ENCODE data around the gene TMEM62. TPM values are rescaled to one million over a fixed set of nuclear protein-coding genes. Genes with fewer than 3 reads are reported as not detected.
"Not testable (repeated sequence)": the region's sequence is repeated elsewhere in the genome, so short reads cannot be mapped to it uniquely, and the experiment has no call there.

Gene TMEM62
- total RNA-seq, 1 experiment from 2014 or later = 16.1 TPM

DNA sequence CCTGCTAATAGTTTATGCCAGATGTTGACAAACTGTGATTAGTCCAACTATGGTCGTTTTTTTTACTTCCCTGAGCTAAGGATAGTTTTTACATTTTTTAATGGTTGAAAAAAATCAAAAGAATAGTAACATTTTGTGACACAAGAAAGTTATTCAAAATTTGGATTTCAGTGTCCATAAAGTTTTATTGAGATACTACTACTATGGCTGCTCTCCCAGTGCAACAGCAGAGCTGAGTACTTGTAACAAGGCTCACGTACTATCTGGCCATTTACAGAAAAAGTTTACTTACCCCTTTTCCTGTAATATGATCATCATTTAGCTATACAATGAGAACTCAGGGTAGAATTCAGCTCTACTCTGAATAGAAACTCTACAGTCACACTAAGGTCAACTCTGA, 11.5 kb upstream of the TMEM62 start:
- no peak for DNase-seq (ENCODE audit: low read depth)

DNA sequence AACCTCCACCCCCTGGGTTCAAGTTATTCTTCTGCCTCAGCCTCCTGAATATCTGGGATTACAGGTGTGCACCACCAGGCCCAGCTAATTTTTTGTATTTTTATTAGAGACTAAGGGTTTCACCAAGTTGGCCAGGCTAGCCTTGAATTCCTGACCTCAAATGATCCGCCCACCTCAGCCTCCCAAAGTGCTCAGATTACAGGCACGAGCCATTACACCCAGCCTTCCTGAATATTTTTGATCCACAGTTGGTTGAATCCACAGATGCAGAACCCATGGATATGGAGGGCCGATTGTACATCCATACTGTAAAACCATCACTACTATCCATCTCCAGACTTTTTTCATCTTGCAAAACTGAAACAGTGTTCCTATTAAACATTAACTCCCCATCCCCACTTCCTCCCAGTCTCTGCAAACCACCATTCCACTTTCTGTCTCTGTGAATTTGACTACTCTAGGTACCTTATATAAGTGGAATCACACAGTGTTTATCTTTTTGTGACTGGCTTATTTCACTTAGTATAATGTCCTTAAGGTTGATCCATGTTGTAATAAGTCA, 8.2 kb upstream of the TMEM62 start:
- DNase-seq (ENCODE audit: low read depth) = no peak

DNA sequence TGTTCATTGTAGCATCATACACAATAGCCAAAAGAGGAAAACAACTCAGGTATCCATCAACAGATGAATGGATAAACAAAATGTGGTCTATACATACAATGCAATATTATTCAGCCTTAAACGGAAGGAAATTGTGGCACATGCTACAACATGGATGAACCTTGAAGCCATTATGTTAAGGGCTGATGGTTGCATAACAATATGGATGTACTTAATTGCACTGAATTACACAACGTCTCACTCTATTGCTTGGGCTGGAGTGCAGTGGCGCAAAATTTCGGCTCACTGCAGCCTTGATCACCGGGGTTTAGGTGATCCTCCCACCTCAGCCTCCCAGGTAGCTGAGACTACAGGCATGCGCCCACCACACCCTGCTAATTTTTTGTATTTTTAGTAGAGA, 7.0 kb upstream of the TMEM62 start:
- no peak for DNase-seq (ENCODE audit: low read depth)

DNA sequence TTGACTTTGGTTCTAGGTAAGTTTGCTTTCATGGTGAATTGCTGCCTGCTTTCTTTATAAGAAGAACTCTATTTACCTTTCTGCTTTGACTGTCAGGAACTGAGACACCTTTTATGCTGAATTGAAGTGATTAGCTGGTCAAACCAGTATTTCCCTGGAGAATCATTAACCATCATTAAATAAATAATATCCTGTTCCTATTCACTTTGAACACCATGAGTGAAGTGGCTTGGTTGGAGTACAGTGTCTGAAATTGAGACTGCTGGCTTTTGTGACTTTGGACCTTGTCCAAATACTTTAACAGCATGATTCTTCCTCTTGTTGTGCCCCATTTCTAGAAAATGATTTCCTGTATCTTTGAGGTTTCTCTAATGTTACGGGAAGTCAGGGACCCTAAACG, 5.6 kb upstream of the TMEM62 start:
- DNase-seq (ENCODE audit: low read depth) = no peak

DNA sequence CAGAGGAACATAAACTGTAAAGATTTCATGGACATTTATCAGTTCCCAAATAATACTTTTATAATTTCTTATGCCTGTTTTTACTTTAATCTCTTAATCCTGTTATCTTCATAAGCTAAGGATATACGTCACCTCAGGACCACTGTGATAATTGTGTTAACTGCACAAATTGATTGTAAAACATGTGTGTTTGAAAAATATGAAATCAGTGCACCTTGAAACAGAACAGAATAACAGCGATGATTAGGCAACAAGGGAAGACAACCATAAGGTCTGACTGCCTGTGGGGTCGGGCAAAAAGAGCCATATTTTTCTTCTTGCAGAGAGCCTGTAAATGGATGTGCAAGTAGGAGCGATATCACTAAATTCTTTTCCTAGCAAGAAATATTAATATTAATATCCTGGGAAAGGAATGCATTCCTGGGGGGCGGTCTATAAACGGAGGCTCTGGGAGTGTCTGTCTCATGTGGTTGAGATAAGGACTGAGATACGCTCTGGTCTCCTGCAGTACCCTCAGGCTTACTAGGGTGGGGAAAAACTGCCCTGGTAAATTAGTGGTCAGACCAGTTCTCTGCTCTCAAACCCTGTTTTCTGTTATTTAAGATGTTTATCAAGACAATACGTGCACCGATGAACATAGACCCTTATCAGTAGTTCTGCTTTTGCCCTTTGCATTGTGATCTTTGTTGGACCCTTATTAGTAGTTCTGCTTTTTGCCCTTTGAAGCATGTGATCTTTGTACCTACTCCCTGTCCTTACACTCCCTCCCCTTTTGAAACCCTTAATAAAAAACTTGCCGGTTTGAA, 5.0 kb upstream of the TMEM62 start:
- not testable (repeated sequence) for DNase-seq (ENCODE audit: low read depth)

DNA sequence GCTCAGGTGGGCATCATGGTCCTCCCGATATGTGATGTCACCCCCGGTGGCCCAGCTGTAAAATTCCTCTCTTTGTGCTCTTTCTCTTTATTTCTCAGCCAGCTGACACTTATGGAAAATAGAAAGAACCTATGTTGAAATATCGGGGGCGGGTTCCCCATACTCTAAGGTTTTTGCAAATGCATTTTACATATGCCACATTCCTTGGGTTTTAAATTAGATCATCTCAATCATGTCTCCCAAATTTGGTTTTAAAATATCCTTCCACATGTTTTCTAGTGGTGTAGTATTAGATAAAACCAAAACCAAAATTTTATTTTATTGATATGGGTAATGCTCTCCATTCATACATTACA, 4.4 kb upstream of the TMEM62 start:
- no peak for DNase-seq (ENCODE audit: low read depth)

DNA sequence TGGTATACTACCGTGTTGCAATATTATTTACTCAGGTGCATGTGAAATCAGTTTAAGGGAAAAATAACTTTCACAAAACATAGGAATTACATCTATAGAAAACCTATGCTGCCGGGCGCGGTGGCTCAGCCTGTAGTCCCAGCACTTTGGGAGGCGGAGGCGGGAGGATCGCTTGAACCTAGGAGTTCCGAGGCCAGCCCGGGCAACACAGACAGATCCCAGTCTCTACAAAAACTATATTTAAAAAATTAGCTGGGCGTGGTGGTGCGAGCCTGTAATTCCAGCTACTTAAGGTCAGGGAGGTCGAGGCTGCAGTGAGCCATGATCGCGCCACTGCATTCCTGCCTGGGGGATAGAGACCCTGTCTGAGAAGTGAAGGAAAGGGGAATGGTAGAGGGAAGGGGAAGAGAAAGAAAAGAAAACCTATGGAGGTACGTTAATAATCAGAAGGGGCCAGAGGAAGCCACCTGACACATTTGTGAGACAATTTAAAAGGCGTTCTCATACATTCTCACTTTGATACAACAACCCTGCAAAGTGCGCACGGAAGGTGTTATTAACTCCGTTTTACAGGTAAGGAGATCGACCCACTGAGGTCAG, 456 bp upstream of the TMEM62 start:
- no peak for DNase-seq (ENCODE audit: low read depth)

DNA sequence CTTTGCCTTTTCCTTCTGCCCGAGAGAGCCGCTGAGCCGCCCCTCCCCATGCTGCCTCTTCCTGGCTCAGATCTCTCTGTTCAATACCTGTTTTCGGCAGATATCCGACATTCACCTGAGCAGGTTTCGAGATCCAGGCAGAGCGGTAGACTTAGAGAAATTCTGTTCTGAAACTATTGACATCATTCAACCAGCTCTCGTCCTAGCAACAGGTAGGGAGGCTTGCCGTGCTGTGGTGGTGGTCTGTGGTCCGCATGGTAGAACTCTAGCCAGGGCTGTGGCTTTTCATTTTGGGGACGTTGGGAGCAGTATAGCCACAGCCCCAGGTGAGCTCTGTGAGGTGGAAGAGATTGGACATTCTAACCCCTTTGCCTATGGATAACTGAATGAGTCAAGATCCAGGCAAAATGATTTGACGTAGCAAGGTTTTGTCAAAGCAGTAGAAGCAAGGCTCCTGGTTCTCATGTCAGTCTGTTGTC, 810 bp downstream of the TMEM62 start:
- DNase-seq (ENCODE audit: low read depth) = no peak

DNA sequence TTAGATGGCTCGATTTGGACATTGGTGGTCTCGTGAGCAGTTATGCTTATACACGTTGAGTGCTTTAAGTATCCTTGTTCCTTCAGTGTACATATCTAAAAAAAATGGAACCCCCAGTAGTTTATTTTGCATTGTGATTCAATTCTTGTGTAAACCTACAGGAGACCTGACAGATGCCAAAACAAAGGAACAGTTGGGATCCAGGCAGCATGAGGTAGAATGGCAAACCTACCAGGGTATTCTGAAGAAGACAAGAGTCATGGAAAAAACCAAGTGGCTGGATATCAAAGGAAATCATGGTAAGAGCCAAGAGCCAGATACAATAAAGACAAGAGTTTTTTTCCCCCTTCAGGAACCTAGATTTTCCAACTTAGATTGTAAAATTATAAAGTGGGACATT, 2.0 kb downstream of the TMEM62 start:
- DNase-seq (ENCODE audit: low read depth) = no peak

DNA sequence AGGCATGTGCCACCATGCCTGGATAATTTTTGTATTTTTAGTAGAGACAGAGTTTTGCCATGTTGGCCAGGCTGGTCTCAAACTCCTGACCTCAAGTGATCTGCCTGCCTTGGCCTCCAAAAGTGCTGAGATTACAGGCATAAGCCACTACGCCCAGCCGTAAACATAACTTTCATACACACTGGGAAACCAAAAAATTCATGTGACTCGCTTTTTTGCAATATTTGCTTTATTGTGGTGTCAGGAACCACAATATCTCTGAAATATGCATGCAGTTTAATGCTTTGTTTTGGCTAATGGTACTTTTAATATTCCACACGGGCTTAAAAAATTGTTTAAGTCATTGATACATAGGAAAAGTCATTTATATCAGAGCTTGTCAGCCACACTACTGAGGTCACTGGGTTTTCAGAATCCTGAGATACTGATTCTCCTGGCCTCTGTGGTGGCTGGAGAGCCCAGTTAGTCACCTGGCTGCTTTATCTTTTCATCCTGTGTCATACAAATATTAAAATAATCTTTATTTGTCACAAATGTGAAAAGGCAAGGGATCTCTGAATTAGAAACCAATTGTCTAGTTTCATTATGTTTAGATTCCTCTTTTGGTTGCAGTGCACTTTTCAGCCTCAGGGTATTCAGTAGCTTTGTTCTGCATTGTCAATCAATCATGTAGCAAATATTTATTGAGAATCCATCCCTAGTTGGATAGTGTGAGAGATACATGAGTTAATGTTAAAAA, 10.0 kb downstream of the TMEM62 start:
- DNase-seq (ENCODE audit: low read depth) = no peak

DNA sequence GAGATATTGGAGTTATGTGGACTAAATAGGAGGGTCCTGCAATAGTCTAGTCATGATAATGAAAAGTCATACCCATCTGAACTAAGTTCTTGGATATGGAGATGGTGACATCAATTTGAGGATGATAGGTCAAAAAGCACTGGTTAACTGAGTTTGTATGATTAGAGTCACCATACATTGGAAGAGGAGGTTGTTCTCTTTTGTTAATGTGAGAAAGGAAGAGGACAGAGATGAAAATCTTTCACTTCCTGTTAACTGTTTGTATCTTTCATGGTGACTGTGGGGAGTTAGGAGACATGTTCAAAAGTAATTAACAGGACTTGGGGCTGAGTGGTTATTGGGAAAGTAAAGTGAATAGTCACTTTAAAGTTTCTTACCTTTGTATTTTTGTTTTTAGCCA, 11.1 kb downstream of the TMEM62 start:
- no peak for DNase-seq (ENCODE audit: low read depth)

DNA sequence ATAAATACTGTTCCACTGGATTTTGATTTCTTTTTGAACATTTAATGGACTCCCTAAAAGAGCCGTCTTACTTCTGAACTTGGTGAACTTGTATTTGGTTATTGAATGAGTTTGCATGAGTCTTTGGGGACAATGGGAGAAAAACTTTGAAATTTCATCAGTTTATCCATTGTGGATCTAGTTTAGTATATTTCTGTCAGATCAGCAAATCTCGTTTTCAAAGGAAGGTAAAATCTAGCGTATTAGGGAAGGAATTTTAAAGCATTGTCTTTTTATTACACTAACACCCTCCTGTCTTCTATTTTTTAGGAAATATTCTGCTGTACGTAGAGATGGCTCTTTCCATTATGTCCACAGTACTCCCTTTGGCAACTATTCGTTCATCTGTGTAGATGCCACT, 12.8 kb downstream of the TMEM62 start:
- no peak for DNase-seq (ENCODE audit: low read depth)

DNA sequence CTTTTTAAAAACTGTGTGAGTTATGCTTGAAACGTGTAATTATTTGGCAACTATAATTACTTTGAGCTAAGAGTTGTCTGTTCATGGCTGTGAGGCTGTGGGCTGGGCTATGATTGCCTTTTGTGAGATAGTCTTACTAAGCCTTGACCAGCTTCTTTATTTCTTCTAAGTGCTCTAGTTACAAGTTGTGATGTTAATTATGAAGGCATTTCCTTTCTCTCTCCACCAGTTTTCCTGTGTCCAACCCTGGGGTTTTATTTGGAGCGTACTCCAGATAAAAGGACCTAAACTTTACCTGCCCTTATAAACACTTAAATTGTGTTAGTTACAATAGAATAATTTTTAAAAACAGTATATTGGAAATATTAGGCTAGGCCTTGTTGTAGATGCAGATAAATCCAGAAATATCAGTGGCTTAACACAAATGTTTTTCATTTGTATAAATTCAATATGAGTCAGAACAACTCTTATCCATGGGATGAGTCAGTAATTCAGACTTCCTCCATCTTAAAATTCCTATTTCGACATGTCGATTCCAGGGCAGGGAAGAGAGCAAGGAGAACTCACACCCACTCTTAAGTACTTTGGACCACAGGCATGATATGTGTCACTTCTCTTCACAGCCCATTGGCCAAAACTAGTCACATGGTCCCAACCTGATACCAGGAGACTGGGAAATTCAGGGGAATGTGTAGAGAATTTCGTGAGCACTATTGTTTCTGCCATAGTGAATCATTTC, 17.0 kb downstream of the TMEM62 start:
- peak; percentile 95 for DNase-seq (ENCODE audit: low read depth)

DNA sequence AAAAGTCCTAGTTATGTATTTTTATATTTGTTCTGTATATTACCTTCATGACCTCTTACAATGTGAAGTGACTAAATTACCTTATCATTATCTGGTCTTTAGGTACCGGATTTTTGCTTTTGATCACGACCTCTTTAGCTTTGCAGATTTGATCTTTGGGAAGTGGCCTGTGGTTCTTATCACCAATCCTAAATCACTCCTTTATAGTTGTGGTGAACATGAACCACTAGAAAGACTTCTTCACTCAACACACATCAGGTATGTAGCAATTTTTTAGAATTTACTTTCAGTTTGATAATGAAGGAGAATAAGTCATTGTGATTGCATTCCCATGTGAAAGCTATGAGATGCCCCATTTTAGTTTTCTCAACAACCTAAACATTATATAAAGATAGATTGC, 18.3 kb downstream of the TMEM62 start:
- no peak for DNase-seq (ENCODE audit: low read depth)

DNA sequence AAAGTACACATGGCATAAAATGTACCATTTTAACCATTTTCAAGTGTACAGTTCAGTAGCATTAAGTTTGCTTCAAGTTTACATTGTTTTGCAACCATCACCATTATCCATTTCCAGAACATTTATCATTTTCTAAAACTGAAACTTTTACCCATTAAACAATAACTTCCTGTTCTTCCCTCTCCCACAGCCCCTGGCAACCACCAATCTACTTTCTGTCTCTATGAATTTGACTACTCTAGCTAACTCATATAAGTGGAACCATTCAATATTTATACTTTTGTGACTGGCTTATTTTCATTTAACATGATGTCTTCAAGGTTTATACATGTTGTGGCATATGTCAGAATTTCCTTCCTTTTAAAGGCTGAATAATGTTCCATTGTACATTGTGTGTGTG, 19.9 kb downstream of the TMEM62 start:
- DNase-seq (ENCODE audit: low read depth) = no peak

DNA sequence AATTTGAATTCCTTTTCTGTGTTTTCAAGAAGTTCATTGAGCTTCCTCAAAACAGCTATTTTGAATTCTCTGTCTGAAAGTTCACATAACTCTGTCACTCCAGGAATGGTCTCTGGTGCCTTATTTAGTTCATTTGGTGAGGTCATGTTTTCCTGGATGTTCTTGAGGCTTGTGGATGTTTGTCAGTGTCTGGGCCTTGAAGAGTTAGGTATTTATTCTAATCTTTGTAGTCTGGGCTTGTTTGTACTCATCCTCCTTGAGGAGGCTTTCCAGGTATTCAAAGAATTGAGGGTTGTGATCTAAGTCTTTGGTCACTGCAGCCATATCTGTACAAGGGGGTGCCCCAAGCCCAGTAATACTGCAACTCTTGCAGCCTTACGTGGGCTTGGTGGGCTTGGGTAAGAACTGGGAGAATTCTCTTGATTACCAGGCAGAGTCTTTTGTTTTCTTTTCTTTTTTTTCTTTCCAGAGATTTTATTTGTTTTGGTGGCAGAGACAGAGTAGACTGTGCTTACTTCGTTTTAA, 32.5 kb downstream of the TMEM62 start:
- no peak for DNase-seq (ENCODE audit: low read depth)

DNA sequence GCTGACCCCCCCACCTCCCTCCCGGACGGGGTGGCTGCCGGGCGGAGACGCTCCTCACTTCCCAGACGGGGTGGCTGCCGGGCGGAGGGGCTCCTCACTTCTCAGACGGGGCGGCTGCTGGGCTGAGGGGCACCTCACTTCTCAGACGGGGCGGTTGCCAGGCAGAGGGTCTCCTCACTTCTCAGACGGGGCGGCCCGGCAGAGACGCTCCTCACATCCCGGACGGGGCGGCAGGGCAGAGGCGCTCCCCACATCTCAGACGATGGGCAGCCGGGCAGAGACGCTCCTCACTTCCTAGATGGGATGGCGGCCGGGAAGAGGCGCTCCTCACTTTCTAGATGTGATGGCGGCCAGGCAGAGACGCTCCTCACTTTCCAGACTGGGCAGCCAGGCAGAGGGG, 33.9 kb downstream of the TMEM62 start:
- DNase-seq (ENCODE audit: low read depth) = not testable (repeated sequence)

DNA sequence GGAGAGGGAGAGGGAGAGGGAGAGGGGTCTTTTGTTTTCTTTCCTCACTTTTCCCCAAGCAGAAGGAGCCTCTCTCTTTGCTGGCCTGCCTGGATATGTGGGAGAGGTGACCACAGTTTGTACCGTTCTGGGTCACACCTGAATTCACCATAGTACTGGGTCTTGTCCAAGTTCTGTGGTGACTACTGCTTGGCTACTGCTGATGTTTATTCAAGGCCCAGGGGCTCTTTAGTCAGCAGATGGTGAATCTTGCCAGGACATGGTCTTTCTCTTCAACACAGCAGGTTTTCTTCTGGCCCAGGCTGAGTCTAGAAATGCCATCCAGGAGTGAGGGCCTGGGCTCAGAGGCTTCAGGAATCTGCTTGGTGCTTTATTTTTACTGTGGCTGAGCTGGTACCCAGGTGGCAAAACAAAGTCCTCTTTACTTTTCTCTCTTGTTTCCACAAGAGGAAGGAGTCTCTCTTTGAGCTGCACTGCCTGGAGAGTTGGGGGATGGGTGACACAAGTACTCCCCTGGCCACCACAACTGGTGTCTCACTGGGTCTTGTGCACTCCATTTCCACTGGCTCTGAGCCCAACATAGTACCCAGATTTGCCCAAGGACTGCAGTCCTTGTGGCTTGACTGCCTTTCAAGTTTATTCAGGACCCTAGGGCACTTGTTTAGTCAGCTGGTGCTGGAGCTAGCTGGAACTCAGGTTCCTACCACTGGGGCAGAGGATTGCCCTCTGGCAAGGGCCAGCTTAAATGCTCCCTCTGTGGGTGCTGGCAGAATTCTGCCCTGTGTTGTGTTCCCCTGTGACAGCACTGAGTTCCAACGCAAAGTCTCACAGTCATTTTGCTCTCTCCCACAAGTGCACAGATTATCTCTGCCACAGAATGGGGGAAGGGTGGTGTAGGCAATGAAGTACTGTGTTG, 35.1 kb downstream of the TMEM62 start:
- DNase-seq (ENCODE audit: low read depth) = peak; percentile 82

DNA sequence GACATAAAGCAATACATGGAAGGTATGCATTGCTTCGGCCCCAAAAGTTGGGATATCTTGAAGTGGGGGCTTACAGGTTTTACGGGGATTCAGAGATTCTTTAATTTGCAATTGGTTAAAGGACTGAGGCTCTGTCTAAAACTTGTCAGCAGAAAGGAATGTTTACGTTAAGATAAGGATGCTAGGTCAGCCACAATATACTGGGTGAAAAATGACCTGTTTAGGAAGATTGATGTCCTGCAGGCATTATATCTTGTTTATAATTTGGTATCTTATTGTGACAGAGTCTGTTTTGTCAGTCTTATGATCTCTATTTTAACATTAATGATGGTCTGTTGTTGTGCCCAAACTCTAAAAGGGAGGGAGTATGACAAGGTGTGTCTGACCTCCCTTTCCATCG, 36.5 kb downstream of the TMEM62 start:
- DNase-seq (ENCODE audit: low read depth) = no peak

DNA sequence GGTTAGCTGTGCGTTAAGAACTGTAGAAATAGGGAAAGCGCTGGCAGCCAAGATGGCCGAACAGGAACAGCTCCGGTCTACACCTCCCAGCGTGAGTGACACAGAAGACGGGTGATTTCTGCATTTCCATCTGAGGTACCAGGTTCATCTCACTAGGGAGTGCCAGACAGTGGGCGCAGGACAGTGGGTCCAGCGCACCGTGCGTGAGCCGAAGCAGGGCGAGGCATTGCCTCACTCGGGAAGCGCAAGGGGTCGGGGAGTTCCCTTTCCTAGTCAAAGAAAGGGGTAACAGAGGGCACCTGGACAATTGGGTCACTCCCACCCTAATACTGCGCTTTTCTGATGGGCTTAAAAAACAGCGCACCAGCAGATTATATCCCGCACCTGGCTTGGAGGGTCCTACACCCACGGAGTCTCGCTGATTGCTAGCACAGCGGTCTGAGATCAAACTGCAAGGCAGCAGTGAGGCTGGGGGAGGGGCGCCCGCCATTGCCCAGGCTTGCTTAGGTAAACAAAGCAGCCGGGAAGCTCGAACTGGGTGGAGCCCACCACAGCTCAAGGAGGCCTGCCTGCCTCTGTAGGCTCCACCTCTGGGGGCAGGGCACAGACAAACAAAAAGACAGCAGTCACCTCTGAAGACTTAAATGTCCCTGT, 42.4 kb downstream of the TMEM62 start:
- DNase-seq (ENCODE audit: low read depth) = not testable (repeated sequence)

All from RPMI7951 (cell line).